Epithelial cell of esophagus (primary cell): ENCODE measurements around the gene MSRB3.

Source experiments
- DNase-seq: peaks from one replicate; pipeline ENCODE4 v3.0.0; 2010; ENCODE audit warnings: low read depth
- H3K4me3 ChIP-seq: 2 replicates; pipeline ENCODE4 v1.5.1; 2011; ENCODE audit warnings: mild to moderate bottlenecking, low read length, control low read depth
- CTCF ChIP-seq: IDR thresholded peaks from 2 replicates; pipeline ENCODE4 v1.5.1; 2011; ENCODE audit warnings: low read depth, mild to moderate bottlenecking, low read length, control low read depth, inconsistent platforms; ENCODE audit not compliant: insufficient read depth; ENCODE audit errors: missing control alignments

The MSRB3 gene

GRCh38 chr12:65300679-65301349, 22.3 kb downstream of the MSRB3 start:
- peak; percentile 51 for DNase-seq
- peak; percentile 56 for TF ChIP-seq CTCF
- no peak overlapping the region for H3K4me3 ChIP-seq

DNA sequence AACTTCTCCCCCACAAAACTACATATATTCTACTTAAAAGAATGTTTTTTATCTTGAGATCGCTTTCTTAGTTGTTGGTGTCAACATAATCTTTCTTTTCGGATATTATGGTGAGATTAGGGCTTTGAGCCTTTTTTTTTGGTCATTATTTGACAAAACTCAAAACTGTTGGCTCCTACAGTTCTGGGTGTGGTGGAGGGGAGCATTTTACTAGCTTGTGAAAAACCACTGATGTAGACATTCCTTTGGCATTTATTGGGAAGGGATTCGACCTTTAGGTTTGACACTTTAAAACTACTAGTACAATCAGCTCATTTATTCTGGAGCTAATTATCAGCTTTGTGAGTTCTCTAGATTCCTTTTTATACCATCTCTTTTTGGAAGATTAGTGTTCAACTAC, 24.4 kb downstream of the MSRB3 start:
- no peak for DNase-seq
- no peak overlapping the region for H3K4me3 ChIP-seq
- TF ChIP-seq CTCF = no peak

DNA sequence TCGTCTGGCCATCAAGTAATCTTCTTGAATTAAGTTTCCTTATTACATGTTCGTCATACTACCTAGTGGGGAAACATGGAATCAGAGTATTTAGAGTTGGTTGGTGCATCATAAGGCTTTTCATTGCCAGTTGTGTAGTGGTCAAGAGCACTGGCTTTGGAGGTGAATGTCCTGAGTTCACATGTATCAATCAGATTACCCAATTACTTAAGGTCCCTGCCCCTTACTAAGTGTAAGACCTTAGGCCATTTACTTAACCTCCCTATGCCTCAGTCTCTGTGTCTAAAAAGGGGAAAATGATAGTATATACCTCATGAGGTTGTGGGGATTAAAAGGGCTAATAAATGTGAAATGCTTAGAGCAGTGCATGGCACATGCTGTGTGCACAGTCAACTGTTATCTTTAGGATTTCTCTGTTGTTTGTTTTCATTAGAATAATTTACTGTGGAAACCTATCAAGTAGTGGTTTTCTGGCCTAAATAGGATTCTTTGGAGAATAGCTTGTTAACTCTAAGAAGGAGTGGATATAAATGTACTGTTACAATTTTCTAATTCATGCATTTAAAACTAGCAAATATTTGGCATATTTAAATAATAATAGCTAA, 27.0 kb downstream of the MSRB3 start:
- DNase-seq = no peak
- no peak for TF ChIP-seq CTCF
- no peak overlapping the region for H3K4me3 ChIP-seq

DNA sequence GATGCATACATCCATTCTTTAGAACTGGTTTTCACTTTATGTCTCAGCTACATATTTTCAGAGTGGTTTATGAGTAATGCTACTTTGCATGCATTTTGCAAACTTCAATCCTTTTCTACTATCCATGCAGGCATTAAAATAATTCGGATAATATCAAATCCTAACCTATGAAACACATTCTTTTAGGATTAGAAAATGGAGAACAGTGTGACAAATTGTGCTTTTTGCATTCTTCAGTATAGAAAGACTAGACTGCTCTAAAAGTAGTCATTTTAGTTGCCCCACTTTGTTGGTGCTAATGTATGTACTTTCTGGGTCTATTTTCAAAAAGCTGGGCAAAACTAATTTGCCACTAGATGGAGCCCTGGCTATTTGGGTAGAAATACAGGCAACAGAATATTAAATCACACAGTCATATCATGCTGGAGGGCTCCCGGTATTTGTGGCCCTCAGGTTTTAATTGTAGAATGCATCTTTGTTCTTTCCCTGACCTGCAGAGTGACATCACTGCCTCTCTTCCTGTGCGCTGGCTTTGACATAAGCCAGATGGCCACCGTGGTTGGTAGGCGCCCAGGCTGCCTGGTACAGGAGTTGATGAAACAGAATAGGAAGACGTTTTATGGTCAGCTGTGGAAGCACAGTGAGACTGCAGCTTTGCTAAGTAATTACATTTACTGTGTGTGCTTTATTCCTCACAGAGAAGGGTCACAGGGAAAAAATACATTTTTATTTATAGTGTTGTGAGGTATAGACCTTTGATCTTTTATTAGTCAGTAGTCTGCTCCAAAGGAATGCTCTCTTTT, 28.1 kb downstream of the MSRB3 start:
- DNase-seq = peak; percentile 67
- TF ChIP-seq CTCF = peak; percentile 78
- H3K4me3 ChIP-seq = peak overlapping the region; percentile 27

GRCh38 chr12:65307169-65307501, 28.7 kb downstream of the MSRB3 start:
- TF ChIP-seq CTCF = no peak
- peak overlapping the region; percentile 27 for H3K4me3 ChIP-seq
- peak; percentile 49 for DNase-seq

DNA sequence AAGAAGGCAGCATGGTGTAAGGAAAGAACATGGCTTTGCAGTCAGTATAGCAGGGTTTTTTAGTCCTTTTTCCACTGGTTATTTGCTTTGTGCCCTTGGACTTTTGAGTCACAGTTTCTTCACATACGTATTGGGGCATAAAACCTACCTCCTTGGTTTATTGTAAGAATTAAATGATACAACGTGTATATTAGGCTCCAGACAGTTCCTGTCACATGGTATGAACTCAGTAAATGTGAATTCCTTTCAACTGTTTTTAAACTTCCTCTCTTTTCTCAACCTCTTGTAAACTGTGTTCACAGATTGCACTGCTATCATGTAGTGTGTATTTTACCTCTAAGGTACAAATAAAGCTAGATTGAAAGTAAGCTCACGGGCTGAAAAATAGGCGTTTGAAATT, 29.5 kb downstream of the MSRB3 start:
- TF ChIP-seq CTCF = no peak
- H3K4me3 ChIP-seq = no peak overlapping the region
- peak; percentile 5 for DNase-seq
